ENCODE measurements around the gene NT5DC2. TPM values are rescaled to one million over a fixed set of nuclear protein-coding genes. Genes with fewer than 3 reads are reported as not detected.

Gene NT5DC2
- total and polyA plus RNA-seq, 2 of the 8 experiments (the other 6 are each of a cell fraction or from before 2014, with no cell fraction given), result 331 to 477 TPM

- TF ChIP-seq SP4 (IDR thresholded peaks at IDR 0.05; ENCODE audit: low read length) (no peak), EZH2 (IDR thresholded peaks at IDR 0.05; ENCODE audit: low read depth, low read length, severe bottlenecking) (no peak), GABPA (IDR thresholded peaks at IDR 0.05; ENCODE audit: borderline replicate concordance, insufficient read depth, low read length) (no peak)
Observed at GRCh38 chr3:52483577-52484381, 49.9 kb downstream of the NT5DC2 start (continued).
